SKM-1 treated with dmso at 0.1 percent for 144 hours (cell line): Measurements from ENCODE around the gene IREB2.

Source experiments
- DNase-seq: peaks from one replicate; lab custom pipeline; 2025; ENCODE audit not compliant: unreplicated experiment; lab: John Stamatoyannopoulos, UW

IREB2 gene

GRCh38 chr15:78406016-78406585, 31.9 kb upstream of the IREB2 start:
- no peak for DNase-seq

- no peak for DNase-seq
These were observed 30.2 kb upstream of the IREB2 start for GRCh38 chr15:78407608-78408354.

GRCh38 chr15:78408355-78408640, 29.7 kb upstream of the IREB2 start:
- DNase-seq = no peak

- DNase-seq = no peak
These were observed 29.1 kb upstream of the IREB2 start for GRCh38 chr15:78408961-78409360.

- no peak for DNase-seq
These were observed 27.0 kb upstream of the IREB2 start for GRCh38 chr15:78411061-78411460.

GRCh38 chr15:78414621-78415250, 23.3 kb upstream of the IREB2 start:
- DNase-seq = no peak

GRCh38 chr15:78415284-78415683, 22.7 kb upstream of the IREB2 start:
- no peak for DNase-seq

- no peak for DNase-seq
These were observed 20.0 kb upstream of the IREB2 start for GRCh38 chr15:78417754-78418630.

GRCh38 chr15:78418686-78419085, 19.3 kb upstream of the IREB2 start:
- DNase-seq = no peak

- DNase-seq = no peak
These were observed 18.6 kb upstream of the IREB2 start for GRCh38 chr15:78419367-78419766.

GRCh38 chr15:78420220-78420619, 17.8 kb upstream of the IREB2 start:
- DNase-seq = peak; percentile 80

GRCh38 chr15:78420766-78421165, 17.2 kb upstream of the IREB2 start:
- no peak for DNase-seq

- DNase-seq = no peak
These were observed 16.6 kb upstream of the IREB2 start for GRCh38 chr15:78421238-78421965.

- DNase-seq = peak; percentile 82
These were observed 15.3 kb upstream of the IREB2 start for GRCh38 chr15:78422571-78423340.

GRCh38 chr15:78424673-78425072, 13.3 kb upstream of the IREB2 start:
- no peak for DNase-seq

- DNase-seq = peak; percentile 85
These were observed 12.4 kb upstream of the IREB2 start for GRCh38 chr15:78425643-78426042.

GRCh38 chr15:78426300-78426699, 11.7 kb upstream of the IREB2 start:
- DNase-seq = no peak

- no peak for DNase-seq
These were observed 10.1 kb upstream of the IREB2 start for GRCh38 chr15:78427953-78428352.

- no peak for DNase-seq
These were observed 8.5 kb upstream of the IREB2 start for GRCh38 chr15:78429477-78429876.

GRCh38 chr15:78431955-78432354, 6.1 kb upstream of the IREB2 start:
- no peak for DNase-seq
